HG03520 (cell line): ENCODE measurements around the gene BRD3OS.
A peak's percentile ranks its signal among the peaks of the same experiment; 100 is the strongest.

Source experiments
- ATAC-seq: cut with Tn5 transposase; IDR thresholded peaks from one replicate; pipeline ENCODE4 v1.9.1; 2021; ENCODE audit warnings: mild to moderate bottlenecking, moderate library complexity; ENCODE audit not compliant: unreplicated experiment

The BRD3OS gene

DNA sequence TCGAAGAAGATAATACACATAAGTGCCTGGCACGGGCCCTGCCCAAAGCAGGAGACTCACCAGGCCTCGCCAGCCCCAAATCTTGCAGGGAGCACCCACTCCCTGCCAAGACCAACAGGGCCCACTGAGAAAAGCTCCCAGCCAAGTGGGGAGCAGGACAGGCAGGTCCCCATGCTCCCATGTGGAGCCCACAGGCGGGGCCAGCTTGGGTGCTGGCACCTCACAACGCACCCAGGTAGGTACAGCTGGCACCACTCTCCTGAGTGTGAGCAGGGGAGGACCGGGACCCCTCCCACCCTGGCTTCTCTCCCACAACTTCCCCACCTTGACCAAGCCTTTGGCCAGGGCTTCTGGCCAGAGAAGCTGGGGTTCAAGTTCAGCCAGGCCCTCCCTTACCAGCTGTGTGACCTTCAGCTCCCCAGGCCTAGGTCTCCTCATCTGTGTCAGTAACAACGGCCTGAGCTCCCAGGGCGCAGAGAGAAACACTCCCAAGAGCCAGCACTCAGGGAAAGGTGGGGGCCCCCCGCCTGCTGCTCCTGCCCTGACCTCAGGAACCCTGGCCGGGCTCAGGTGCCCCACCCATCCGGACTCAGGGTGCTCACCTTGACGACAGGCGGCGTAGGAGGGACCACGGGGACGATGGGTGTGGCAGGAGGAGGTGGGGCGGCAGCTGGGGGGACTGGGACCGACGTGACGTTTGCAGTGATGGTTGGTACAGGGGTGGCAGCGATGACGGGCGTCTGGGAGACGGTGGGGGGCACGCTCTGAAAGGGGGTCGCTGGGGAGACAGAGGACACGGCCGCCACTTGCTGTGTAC lies 24.7 kb downstream of the BRD3OS start:
- no peak for ATAC-seq

DNA sequence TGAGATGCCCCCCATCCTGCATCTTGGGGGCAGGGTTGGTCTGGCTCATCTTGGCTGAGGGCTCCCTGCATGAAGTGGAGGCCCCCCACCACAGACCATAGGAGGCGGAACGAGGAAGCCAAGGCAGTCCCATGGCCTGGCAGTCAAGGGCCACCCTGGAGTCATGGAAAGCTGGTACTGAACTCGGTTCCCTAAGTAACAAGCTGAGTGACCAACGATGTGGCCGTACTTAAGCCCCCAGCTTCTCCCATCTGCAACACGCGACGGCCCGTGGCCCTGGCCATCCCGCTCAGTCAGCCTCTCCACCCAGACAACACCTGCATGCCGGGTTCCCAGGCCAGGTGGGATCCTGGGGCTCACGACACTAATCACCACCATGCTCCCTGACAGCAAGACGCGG lies 25.4 kb downstream of the BRD3OS start:
- ATAC-seq, result no peak

GRCh38 chr9:134051319-134051718 lies 26.0 kb downstream of the BRD3OS start:
- ATAC-seq, result no peak

- ATAC-seq, result no peak
These were observed 27.2 kb downstream of the BRD3OS start for GRCh38 chr9:134052491-134052890.

DNA sequence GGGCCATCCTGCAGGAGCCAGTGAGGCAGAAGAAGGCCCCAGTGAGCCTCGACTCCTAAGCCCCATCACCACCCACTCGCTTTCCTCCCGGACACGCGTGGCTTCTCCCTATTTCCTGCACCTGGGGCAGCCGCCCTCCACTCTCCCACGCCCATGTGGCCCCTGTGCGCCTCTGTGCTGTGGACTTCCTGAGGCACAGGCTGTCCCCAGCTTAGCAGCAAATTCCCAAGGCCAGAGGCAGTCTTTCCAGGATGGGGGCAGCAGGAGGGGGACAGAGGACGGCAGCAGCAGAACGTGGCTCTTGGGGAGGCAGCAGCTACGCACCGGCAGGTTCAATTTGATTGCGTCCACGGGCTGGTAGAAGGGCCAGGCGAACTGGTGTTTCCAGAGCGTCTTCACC lies 27.7 kb downstream of the BRD3OS start:
- no peak for ATAC-seq

- ATAC-seq, result no peak
These were observed 28.2 kb downstream of the BRD3OS start for GRCh38 chr9:134053401-134053871.

GRCh38 chr9:134053941-134054761 lies 28.9 kb downstream of the BRD3OS start:
- no peak for ATAC-seq

- no peak for ATAC-seq
These were observed 29.9 kb downstream of the BRD3OS start for GRCh38 chr9:134054891-134055811.

DNA sequence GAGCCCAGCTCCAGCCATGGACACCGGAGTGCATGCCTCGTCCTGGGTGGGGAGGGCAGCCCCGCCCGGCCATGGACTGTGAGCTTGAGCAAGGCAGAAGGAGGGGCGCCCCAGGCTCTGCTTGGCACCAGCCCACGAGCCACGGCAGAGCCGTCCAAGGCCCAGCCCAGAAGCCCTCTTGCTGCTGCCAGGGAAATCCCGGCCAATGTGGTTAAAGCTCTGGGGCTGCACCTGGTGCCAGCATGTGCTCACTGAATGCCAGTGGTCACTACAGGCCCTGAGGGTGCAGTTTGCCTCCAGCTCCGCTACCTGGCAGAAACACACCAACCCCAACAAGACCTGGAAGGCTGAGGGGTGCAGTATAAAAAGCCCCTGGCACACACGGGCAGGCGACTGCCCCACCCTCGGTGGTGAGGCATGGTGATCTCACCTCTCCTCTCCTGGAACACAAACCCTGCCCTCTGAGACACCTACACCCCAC lies 30.7 kb downstream of the BRD3OS start:
- no peak for ATAC-seq

- no peak for ATAC-seq
These were observed 31.4 kb downstream of the BRD3OS start for GRCh38 chr9:134056483-134057306.

DNA sequence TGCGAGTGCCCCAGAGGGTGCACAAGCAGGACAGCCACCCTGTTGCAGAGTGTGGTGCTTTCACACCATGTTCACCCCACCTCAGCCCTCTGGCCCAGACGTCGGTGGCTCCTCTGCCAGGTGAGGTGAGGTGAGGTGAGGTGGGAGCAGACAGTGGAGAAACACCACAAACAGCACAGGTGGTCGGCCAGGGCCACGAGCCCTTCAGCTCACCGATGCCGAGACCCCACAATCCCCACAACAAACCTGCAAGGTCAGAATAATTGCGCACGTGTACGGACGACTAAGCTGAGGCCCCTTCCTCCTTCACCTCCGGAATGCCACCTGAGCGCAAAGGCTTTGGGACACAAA lies 32.0 kb downstream of the BRD3OS start:
- no peak for ATAC-seq

DNA sequence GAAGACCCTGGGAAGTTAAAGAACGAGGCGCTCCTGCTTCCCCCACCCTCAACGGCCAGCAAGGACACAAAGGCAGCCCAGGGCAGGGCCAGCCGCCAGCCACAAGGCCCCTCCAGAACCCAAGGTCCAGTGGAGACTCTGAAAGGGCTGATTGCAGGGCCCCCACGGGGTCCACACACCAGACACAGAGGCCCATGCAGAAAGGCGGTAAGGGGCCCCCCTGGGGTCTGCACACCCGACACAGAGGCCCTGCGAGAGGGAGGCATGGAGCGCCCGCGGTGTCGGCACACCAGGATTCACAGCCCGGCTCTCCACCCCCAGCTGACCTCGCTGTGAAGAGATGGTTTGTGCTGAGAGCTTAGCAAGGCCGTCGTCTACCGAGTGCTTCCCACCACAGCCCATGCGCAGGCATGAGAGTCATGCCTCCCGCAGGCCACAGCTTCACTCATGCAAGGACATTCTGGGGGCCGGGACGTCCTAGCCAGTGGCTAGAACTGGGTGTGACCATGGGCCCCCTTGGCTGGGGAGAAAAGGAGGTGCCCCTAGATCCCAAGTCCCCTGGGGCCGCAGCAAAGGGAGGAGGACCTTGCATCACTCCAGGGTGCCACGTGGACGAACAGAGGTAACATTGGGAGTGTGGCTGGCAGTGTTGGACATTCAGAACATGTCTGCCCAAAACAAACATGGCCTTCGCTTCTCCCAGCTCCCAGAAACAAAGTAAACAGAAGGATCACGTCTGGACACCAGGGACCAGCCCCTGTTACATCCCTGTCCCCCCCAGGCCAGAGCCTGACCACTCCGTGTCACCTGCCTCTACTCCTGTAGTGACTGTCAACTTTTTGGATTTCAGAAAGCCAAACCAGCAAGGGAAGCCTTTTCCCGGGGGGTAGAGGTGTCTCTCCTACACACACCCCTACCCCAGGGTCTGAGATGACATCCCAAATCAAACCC lies 32.7 kb downstream of the BRD3OS start:
- ATAC-seq, result no peak

- no peak for ATAC-seq
These were observed 33.4 kb downstream of the BRD3OS start for GRCh38 chr9:134058716-134059115.

GRCh38 chr9:134059188-134059641 lies 33.9 kb downstream of the BRD3OS start:
- ATAC-seq, result no peak

DNA sequence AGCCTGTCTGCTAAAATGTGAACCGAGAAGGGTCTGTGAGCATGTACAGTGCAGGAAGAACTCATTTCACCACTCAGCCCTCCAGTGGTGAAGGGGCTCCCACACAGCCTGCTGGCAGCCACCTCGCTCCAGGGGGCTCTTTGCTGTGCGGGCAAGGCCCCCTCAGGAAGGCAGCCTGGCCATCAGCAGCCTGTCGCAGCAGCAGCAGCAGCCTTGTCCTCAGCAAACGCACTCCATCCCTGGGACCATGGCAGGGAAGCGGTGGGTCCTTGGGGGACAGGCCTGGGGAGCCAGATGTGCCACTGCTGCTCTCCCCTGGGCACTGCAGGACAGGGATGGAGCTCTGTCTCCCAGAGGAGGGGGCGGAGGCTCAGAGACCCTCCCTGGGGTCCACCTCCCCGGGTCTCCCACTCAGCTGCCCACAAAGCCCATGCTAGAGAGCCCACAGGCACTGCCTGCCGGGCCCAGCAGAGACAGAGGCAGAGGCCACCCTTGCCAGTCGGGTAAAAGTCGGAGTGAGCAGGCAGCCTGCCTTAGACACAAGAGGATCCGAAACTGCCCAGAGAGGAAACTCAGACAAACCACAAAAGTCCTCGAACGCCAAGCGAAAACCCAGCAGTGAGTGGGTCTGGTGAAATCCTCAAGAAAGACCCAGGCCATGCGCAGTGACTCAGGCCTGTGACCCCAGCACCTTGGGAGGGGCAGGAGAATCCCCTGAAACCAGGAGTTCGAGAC lies 34.5 kb downstream of the BRD3OS start:
- peak; percentile 64 for ATAC-seq

GRCh38 chr9:134060546-134060945 lies 35.3 kb downstream of the BRD3OS start:
- ATAC-seq, result no peak

GRCh38 chr9:134061019-134061687 lies 35.9 kb downstream of the BRD3OS start:
- ATAC-seq, result no peak
